ENCODE results near the gene SH3GL1.

- TF ChIP-seq CTCF (conservative IDR thresholded peaks at IDR 0.05; ENCODE audit: low read length): no peak
- TF ChIP-seq EZH2phosphoT487 (IDR thresholded peaks at IDR 0.05; ENCODE audit: borderline replicate concordance, low read depth, low read length): no peak
These were observed 56.7 kb downstream of the SH3GL1 start, which contains the start of gene MPND for GRCh38 chr19:4343370-4344307.

Measured in OCI-LY7 (cell line).